ENCODE results near the gene VSTM2L. TPM values are rescaled to one million over a fixed set of nuclear protein-coding genes. Genes with fewer than 3 reads are reported as not detected.

Gene VSTM2L
- total RNA-seq, 3 donors from 2014 or later: 0.81 to 2.6 (median 2.6) TPM

DNA sequence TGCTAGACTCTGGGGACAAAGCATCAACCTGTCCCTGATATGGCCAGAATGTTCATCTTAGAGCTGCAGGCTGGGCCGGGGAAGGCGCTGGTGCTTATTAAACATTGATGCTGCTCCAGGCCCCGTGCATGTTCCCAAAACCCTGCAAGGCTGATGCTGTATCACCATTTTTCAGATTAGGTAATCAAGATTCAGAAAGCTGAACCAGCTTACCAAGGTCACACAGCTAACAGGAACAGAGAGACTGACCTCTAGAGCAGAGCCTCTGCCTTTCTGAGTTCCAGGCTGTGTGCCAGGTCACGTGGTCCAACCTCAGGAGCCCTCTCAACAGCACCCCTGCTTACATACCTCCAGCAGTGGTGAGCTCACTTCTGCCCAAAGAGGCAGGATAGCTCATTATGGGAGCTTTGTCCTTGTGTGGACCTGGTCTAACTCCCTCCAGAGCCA is 16.1 kb upstream of the VSTM2L start:
- peak; percentile 21 for ATAC-seq

DNA sequence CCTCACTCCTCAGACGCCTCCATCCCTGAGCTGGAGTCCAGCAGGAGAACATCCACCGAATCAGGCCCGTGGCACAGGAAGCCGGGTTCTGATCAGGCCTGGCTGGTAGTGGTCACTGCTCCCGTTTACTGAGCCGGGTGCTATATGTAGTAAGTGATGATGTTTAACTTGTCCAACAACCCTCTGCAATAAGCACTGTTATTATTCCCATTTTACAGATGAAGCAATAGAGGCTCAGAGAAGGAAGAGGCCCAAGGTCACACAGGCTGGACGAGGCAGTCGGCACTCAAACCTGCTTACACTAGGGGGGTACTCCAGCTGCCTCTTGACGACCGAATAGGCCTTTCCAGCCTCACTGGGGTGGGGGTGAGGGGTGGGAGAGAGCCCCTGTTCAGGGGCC is 14.3 kb upstream of the VSTM2L start:
- DNase-seq: no peak
- Histone ChIP-seq H3K4me1 (ENCODE audit: low read depth) (no peaks in the 10 kb centered on the region), H3K9me3 (no peaks in the 10 kb centered on the region), H3K4me3 (no peak overlapping the region), H3K36me3 (ENCODE audit: low read depth) (no peaks in the 10 kb centered on the region)
- TF ChIP-seq, protein P1, sequence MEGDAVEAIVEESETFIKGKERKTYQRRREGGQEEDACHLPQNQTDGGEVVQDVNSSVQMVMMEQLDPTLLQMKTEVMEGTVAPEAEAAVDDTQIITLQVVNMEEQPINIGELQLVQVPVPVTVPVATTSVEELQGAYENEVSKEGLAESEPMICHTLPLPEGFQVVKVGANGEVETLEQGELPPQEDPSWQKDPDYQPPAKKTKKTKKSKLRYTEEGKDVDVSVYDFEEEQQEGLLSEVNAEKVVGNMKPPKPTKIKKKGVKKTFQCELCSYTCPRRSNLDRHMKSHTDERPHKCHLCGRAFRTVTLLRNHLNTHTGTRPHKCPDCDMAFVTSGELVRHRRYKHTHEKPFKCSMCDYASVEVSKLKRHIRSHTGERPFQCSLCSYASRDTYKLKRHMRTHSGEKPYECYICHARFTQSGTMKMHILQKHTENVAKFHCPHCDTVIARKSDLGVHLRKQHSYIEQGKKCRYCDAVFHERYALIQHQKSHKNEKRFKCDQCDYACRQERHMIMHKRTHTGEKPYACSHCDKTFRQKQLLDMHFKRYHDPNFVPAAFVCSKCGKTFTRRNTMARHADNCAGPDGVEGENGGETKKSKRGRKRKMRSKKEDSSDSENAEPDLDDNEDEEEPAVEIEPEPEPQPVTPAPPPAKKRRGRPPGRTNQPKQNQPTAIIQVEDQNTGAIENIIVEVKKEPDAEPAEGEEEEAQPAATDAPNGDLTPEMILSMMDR (IDR thresholded peaks at IDR 0.05): no peak
- intact Hi-C loops (cut with DNase I, micrococcal nuclease): no loop called here
- ATAC-seq: no peak

More for the DNA sequence above, 16.1 kb upstream of the VSTM2L start:
- Histone ChIP-seq H3K4me1 (ENCODE audit: low read depth) (no peaks in the 10 kb centered on the region), H3K9me3 (no peaks in the 10 kb centered on the region), H3K4me3 (no peak overlapping the region), H3K36me3 (ENCODE audit: low read depth) (no peaks in the 10 kb centered on the region)
- intact Hi-C loops (cut with DNase I, micrococcal nuclease): no loop called here
- TF ChIP-seq, protein P1 (IDR thresholded peaks at IDR 0.05): no peak
- peak in 1 of 3 donors; percentile 29 for DNase-seq

DNA sequence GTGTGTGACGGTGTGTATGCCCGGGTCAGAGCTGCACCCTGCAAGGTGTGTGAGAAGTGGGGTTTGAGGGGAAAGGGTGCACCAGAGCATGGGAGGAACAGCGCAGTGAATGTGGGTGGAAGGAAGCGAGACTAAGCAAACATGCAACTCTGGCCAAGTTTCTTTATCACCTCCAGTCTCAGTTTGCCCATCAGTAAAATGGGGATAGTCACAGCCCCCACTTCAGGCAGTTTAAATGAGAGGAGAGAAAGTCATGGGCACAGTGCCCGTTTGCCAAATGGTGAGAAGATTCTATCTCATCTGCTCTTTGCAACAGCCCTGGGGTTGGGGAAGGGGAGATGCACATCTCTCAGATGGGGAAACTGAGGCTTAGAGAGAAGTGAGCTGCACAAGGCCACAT is 12.8 kb upstream of the VSTM2L start:
- intact Hi-C loops (cut with DNase I, micrococcal nuclease): no loop called here
- no peak for DNase-seq

DNA sequence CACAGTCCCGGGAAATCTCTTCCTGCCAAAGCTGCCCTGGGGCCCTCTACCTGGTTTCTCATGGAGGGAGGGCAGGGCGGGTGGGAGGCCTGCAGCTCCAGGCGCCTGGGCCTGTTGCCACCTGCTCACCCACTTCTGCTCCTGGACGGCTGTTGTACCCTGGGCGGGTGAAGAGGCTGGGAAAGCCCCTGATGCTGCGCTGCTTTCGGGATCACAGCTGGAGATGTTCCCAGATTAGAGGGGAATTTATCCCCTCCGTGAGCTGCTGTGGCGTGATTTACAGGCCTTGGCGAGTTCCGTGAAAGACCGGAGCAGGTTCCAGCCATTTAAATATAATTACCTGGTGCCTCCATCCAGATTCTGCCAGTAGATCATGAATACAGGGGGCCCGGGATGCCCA is 12.3 kb upstream of the VSTM2L start:
- intact Hi-C loops (cut with DNase I, micrococcal nuclease): no loop called here
- DNase-seq: no peak
- no peaks in the 10 kb centered on the region for H3K4me1 ChIP-seq (ENCODE audit: low read depth)
- no peak for ATAC-seq
- H3K4me3 ChIP-seq: no peak overlapping the region
- no peaks in the 10 kb centered on the region for H3K36me3 ChIP-seq (ENCODE audit: low read depth)
- TF ChIP-seq, protein P1 (IDR thresholded peaks at IDR 0.05): no peak
- no peaks in the 10 kb centered on the region for H3K9me3 ChIP-seq

More for the DNA sequence above, 12.8 kb upstream of the VSTM2L start:
- H3K4me3 ChIP-seq: no peak overlapping the region
- TF ChIP-seq, protein P1 (IDR thresholded peaks at IDR 0.05): no peak
- no peaks in the 10 kb centered on the region for H3K9me3 ChIP-seq
- no peaks in the 10 kb centered on the region for H3K4me1 ChIP-seq (ENCODE audit: low read depth)
- no peak for ATAC-seq
- H3K36me3 ChIP-seq (ENCODE audit: low read depth): no peaks in the 10 kb centered on the region

DNA sequence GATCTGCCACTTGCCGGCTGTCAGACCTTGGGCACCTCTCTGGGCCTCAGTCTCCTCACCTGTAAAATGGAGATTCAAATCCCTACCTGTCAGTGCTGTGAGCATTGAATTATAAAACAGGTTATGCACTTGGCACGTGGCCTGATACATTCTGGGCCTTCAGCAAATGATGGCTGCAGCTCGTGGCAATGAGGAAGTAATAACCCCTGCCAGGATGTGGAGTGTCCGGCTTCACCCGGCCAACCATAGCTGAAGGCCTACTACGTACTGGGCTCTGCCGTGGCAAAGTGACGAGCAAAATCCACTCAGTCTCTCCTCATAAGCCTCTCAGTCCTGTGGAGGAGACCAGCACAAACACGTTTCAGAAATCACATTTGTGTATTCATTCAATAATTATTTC is 10.9 kb upstream of the VSTM2L start:
- DNase-seq: peak in 1 of 3 donors; percentile 51
- H3K4me3 ChIP-seq: no peak overlapping the region
- no peaks in the 10 kb centered on the region for H3K36me3 ChIP-seq (ENCODE audit: low read depth)

More for the DNA sequence above, 10.9 kb upstream of the VSTM2L start:
- TF ChIP-seq, protein P1 (IDR thresholded peaks at IDR 0.05): no peak
- intact Hi-C loops (cut with DNase I, micrococcal nuclease): no loop called here
- peak; percentile 62 for ATAC-seq
- Histone ChIP-seq H3K9me3 (no peaks in the 10 kb centered on the region), H3K4me1 (ENCODE audit: low read depth) (no peaks in the 10 kb centered on the region)

Data from mucosa of descending colon (tissue), 3 donors.